OCI-M2 (cell line): ENCODE data around the gene ZNF222.

Experiments
- DNase-seq: peaks from one replicate; lab custom pipeline; 2025; ENCODE audit not compliant: unreplicated experiment; lab: John Stamatoyannopoulos, UW

Gene ZNF222

DNA sequence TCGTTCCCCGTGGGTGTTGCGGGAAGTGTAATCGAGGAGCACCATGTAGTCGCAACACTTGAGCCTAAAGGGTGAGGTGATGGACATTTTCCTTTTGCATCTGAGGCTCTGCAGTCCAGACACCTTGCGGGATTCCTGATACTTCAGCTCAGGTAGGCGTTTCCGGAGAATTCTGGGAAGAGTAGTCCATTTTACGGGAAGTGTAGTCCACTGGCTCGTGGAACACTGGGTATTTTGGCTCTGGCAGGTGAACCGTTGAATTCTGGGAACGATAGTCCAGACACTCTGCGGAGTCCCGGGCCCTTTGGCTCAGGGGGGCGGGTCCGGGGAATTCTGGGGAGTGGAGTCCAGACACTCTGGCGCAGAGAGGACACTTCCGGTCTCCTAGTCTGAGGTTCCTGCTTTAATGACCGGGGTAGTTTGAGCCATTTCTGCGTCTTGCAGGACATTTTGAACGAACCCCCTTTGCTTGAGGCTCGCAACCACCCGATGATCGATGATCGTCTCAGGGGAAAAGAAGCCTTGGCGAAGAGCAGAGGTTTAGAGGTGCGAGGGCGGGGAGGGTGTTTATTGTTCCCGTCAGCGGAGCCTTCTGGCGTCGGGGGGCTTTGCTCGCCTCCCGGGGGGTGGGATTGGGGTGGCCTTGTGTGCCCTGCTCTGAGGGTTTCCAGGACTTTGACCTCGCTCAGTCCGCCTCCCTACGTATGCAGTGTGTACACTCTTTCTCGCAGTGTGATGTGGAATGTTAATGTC, 26.6 kb downstream of the ZNF222 start, which contains the start of gene ZNF223:
Gene ZNF223 (plus strand): TSS at position 387 of the 753 bp plus-strand sequence. CDS start 3,141 bp downstream, outside the sequence.
- peak; percentile 85 for DNase-seq

DNA sequence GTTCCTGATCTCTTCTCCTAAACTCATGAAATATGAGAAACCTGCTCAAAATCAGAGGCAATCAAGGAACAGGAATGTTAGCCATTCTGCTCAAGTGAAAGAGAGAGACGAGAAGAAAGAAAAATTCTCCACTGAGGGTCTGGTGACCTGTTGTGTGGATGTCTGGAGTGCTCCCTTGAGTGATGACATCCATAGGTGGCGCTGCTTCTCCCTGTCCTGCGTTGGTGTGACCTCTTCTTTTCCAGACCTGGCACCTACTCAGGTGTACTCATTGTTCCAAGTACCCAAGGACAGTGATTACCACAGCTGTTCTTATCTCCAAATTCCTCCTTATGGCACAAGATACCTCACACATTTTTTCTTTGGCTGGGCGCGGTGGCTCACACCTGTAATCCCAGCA, 30.7 kb downstream of the ZNF222 start:
- no peak for DNase-seq

DNA sequence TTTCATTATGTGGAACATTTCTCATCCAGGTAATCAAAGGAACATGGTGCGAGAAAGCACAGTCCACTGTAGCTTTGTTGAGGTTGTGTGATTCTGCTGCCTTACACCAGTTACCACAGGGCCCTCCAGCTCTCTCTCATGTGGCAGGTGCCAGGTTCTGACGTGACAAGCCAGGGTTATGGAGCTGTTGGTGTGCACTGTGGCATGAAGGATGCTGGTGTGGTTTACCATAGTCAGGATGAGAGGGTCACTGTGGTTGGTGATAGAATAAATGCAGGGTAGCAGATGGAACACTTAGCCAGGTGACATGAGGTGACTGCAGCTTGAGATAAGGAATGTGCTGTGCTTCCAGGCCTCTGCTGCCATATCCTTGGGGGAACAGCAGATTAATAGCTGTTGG, 34.0 kb downstream of the ZNF222 start:
- no peak for DNase-seq

DNA sequence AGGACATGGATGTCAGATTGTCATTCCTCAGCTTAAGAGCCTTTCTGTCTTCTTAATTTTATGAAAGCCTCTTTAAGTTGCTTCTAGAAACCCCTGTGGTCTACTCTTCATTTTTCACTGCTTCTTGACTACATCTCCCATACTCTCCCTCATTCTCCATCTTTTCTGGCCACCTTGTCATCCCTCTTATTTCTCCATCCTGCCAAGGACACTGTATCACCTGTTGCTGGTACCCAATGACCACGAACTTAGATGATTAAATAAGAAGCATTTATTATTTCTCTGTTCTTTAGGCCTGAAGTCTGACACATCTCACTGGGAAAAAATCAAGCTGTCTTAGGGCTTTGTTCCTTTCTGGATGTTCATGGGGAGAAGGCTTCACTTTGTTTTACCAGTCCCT, 35.9 kb downstream of the ZNF222 start:
- DNase-seq, result no peak

DNA sequence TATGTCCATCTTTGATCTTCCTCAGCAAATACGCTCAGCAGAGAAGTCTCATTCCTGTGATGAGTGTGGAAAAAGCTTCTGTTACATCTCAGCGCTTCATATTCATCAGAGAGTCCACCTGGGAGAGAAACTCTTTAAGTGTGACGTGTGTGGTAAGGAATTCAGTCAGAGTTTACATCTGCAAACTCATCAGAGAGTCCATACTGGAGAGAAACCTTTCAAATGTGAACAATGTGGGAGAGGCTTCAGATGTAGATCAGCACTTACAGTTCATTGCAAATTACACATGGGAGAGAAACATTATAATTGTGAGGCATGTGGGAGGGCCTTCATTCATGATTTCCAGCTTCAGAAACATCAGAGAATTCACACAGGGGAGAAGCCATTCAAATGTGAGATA, 41.1 kb downstream of the ZNF222 start:
- DNase-seq, result no peak

DNA sequence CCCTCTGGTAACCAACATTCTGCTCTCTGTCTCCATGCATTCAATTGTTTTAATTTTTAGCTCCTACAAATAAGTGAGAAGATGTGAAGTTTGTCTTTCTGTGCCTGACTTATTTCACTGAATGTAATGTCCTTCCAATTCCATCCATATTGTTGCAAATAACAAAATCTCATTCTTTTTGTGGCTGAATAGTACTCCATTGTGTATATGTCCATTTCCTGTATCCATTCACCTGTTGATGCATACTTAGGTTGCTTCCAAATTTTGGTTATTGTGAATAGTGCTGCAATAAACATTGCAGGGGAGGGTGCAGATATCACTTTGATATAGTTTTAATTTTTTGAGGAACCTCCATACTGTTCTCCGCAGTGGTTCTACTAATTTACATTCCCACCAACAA, 44.2 kb downstream of the ZNF222 start:
- no peak for DNase-seq

DNA sequence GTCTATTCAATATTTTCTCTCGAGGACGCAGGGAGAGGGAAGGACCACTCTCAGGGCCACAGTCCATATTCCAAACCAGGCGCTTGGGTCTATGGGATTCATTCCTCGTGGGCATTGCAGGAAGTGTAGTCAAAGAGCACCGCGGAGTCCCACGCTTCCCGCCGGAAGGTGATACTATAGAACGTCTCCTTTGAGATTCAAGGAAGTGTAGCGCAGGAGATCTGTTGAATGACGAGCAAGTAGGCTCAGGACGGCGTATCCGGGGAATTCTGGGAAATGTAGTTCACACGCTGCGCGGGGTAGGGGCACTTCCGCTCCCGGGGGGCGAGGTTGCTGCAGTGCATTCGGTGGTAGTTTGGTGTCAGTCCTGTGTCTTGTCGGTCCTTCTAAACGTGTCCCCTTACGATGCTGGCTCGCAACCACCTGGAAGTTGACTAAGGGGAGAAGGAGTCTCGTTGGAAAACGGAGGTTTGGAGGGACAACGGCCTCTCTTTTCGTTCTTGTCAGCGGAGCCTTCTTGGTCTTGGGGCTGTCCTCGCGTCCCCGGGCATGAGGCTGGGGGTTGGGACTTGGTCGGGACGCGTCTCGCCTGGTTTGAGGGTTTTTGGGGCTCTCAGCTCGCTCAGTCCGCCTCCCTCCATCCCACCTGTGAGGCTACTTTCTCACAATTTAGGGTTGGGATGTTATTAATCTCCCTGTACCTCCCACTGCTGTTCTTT, 46.8 kb downstream of the ZNF222 start, which contains the start of gene ZNF284:
Gene ZNF284 (plus strand): TSS at position 336 of the 719 bp plus-strand sequence. CDS start 4,231 bp downstream, outside the sequence.
- peak; percentile 93 for DNase-seq

DNA sequence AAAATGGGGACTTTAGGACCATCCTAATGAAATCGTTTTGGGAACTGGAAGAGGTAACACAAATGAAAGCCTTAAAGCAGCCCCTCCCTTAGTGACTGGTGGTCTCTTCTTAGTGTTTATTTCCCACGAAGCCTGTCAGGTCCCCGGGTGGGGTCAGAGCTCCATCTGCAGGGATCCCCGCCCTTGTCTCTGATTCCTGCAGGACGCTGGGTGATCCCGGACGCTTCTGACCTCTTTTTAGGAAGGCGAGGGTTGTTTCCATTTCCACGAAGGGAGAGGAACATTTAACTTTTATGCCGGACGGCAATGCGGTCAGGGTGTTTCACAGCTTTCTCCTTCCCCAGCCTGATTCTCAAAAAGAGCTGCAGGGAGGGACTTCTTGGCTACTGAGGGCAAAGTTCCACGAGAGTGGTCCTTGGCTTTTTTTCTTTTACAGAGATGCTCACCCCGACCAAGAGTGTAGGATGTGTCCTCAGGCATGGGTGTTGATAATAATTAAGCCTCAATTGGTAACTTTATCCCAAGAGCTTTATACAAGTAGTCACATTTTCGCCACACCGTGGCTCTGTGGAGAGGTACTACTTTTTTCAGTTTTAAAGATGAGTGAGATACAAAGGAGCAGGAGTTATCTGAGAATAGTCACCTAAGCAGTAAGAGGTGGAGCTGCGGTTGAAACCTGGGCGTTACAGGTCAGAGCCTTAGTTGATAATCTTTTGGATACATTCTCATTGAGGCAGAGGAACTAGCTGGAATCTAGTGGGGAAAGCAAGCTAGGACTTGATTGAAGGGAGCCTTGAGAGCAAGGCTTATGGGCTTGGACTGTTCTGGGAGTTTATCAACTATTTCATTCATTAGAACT, 47.6 kb downstream of the ZNF222 start:
- DNase-seq, result no peak

DNA sequence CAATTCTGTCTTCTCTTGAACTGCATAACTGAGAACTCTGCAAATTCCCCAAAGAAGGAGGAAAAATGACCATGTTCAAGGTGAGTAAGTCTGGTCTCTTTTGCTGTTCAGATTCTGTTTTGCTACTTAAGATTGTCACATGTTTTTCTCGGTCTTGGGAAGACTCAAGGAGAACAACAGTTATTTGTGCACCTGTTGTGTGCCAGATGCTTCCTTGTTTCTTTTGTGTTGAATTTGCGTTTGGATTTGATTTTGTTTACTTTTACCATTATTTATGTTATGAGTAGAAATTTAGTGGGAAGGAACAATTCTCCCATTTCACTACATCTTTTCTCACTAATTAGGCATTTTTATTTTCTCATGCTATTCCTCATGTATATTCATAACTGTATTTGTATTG, 51.1 kb downstream of the ZNF222 start:
- no peak for DNase-seq
